Measurements from ENCODE around the gene TRMO. TPM values are rescaled to one million over a fixed set of nuclear protein-coding genes. Genes with fewer than 3 reads are reported as not detected.
"Not testable (repeated sequence)": the region's sequence is repeated elsewhere in the genome, so short reads cannot be mapped to it uniquely, and the experiment has no call there.

Gene TRMO
- total RNA-seq: 18.3 TPM

GRCh38 chr9:97921959-97922724 is at the start of gene TRMO:
Gene TRMO (minus strand): TSS chr9:97922500. CDS start chr9:97922493, 7 bp downstream.
- Histone ChIP-seq H3K4me3 (ENCODE audit: low read length in 3 of 3) (peak within 1 kb of the TSS; percentile 96 to 99 (median 98)), H3K36me3 (ENCODE audit: control insufficient read depth in 3 of 3, insufficient read depth in 3 of 3, low read length in 3 of 3) (no peaks in the 10 kb centered on the region), H3K27ac (ENCODE audit: low read depth, low read length) (peak within 1 kb of the TSS; percentile 97), H3K9me3 (ENCODE audit: control insufficient read depth in 3 of 3, low read length in 3 of 3) (no peaks in the 10 kb centered on the region), H3K9ac (ENCODE audit: low read depth in 1 of 3, low read length in 3 of 3) (peak within 1 kb of the TSS; percentile 92 to 99 (median 94)), H3K4me1 (ENCODE audit: control insufficient read depth in 3 of 3, insufficient read depth in 3 of 3, low read length in 3 of 3) (peaks cover 4 to 15% (median 6%) of the 10 kb centered on the region in 3 donors), H3K27me3 (ENCODE audit: control insufficient read depth in 3 of 3, insufficient read depth in 3 of 3, low read length in 3 of 3) (peaks cover 0 to 5% (median 3%) of the 10 kb centered on the region in 3 donors)

- peaks cover 0 to 5% (median 2%) of the 10 kb centered on the region in 3 donors for H3K27me3 ChIP-seq (ENCODE audit: control insufficient read depth in 3 of 3, insufficient read depth in 3 of 3, low read length in 3 of 3)
- H3K27ac ChIP-seq (ENCODE audit: low read depth, low read length): no peak overlapping the region
- no peaks in the 10 kb centered on the region for H3K4me1 ChIP-seq (ENCODE audit: control insufficient read depth in 3 of 3, insufficient read depth in 3 of 3, low read length in 3 of 3)
- no peaks in the 10 kb centered on the region for H3K9me3 ChIP-seq (ENCODE audit: control insufficient read depth in 3 of 3, low read length in 3 of 3)
- no peak overlapping the region for H3K4me3 ChIP-seq (ENCODE audit: low read length in 3 of 3)
- H3K9ac ChIP-seq (ENCODE audit: low read depth in 1 of 3, low read length in 3 of 3): no peak overlapping the region
- no peaks in the 10 kb centered on the region for H3K36me3 ChIP-seq (ENCODE audit: control insufficient read depth in 3 of 3, insufficient read depth in 3 of 3, low read length in 3 of 3)
Observed at GRCh38 chr9:97970165-97970564, 47.9 kb upstream of the TRMO start.

- no peaks in the 10 kb centered on the region for H3K36me3 ChIP-seq (ENCODE audit: control insufficient read depth in 3 of 3, insufficient read depth in 3 of 3, low read length in 3 of 3)
- peaks cover 0 to 5% (median 3%) of the 10 kb centered on the region in 3 donors for H3K27me3 ChIP-seq (ENCODE audit: control insufficient read depth in 3 of 3, insufficient read depth in 3 of 3, low read length in 3 of 3)
- H3K9ac ChIP-seq (ENCODE audit: low read depth in 1 of 3, low read length in 3 of 3): no peak overlapping the region
- no peaks in the 10 kb centered on the region for H3K9me3 ChIP-seq (ENCODE audit: control insufficient read depth in 3 of 3, low read length in 3 of 3)
- no peaks in the 10 kb centered on the region for H3K4me1 ChIP-seq (ENCODE audit: control insufficient read depth in 3 of 3, insufficient read depth in 3 of 3, low read length in 3 of 3)
- H3K4me3 ChIP-seq (ENCODE audit: low read length in 3 of 3): no peak overlapping the region
- H3K27ac ChIP-seq (ENCODE audit: low read depth, low read length): no peak overlapping the region
Observed at GRCh38 chr9:97969014-97969413, 46.7 kb upstream of the TRMO start.

- H3K9me3 ChIP-seq (ENCODE audit: control insufficient read depth in 3 of 3, low read length in 3 of 3): no peaks in the 10 kb centered on the region
- H3K9ac ChIP-seq (ENCODE audit: low read depth in 1 of 3, low read length in 3 of 3): no peak overlapping the region
- peaks cover 0 to 9% (median 6%) of the 10 kb centered on the region in 3 donors for H3K4me1 ChIP-seq (ENCODE audit: control insufficient read depth in 3 of 3, insufficient read depth in 3 of 3, low read length in 3 of 3)
- H3K27ac ChIP-seq (ENCODE audit: low read depth, low read length): no peak overlapping the region
- no peak overlapping the region for H3K4me3 ChIP-seq (ENCODE audit: low read length in 3 of 3)
- peaks cover 0 to 3% (median 0%) of the 10 kb centered on the region in 3 donors for H3K27me3 ChIP-seq (ENCODE audit: control insufficient read depth in 3 of 3, insufficient read depth in 3 of 3, low read length in 3 of 3)
- H3K36me3 ChIP-seq (ENCODE audit: control insufficient read depth in 3 of 3, insufficient read depth in 3 of 3, low read length in 3 of 3): no peaks in the 10 kb centered on the region
Observed at GRCh38 chr9:97966493-97966892, 44.2 kb upstream of the TRMO start.

GRCh38 chr9:97964901-97965300 is 42.6 kb upstream of the TRMO start:
- Histone ChIP-seq H3K4me1 (ENCODE audit: control insufficient read depth in 3 of 3, insufficient read depth in 3 of 3, low read length in 3 of 3) (peaks cover 0 to 9% (median 6%) of the 10 kb centered on the region in 3 donors), H3K27ac (ENCODE audit: low read depth, low read length) (no peak overlapping the region), H3K4me3 (ENCODE audit: low read length in 3 of 3) (no peak overlapping the region)

GRCh38 chr9:97963232-97963631 is 40.9 kb upstream of the TRMO start:
- no peak overlapping the region for H3K9ac ChIP-seq (ENCODE audit: low read depth in 1 of 3, low read length in 3 of 3)
- no peaks in the 10 kb centered on the region for H3K36me3 ChIP-seq (ENCODE audit: control insufficient read depth in 3 of 3, insufficient read depth in 3 of 3, low read length in 3 of 3)
- no peak overlapping the region for H3K27ac ChIP-seq (ENCODE audit: low read depth, low read length)
- H3K4me1 ChIP-seq (ENCODE audit: control insufficient read depth in 3 of 3, insufficient read depth in 3 of 3, low read length in 3 of 3): peaks cover 0 to 9% (median 6%) of the 10 kb centered on the region in 3 donors
- no peak overlapping the region for H3K4me3 ChIP-seq (ENCODE audit: low read length in 3 of 3)
- no peaks in the 10 kb centered on the region for H3K9me3 ChIP-seq (ENCODE audit: control insufficient read depth in 3 of 3, low read length in 3 of 3)
- peaks cover 0 to 3% (median 0%) of the 10 kb centered on the region in 3 donors for H3K27me3 ChIP-seq (ENCODE audit: control insufficient read depth in 3 of 3, insufficient read depth in 3 of 3, low read length in 3 of 3)

More at GRCh38 chr9:97964901-97965300, 42.6 kb upstream of the TRMO start:
- Histone ChIP-seq H3K27me3 (ENCODE audit: control insufficient read depth in 3 of 3, insufficient read depth in 3 of 3, low read length in 3 of 3) (peaks cover 0 to 3% (median 0%) of the 10 kb centered on the region in 3 donors), H3K9me3 (ENCODE audit: control insufficient read depth in 3 of 3, low read length in 3 of 3) (no peaks in the 10 kb centered on the region), H3K36me3 (ENCODE audit: control insufficient read depth in 3 of 3, insufficient read depth in 3 of 3, low read length in 3 of 3) (no peaks in the 10 kb centered on the region), H3K9ac (ENCODE audit: low read depth in 1 of 3, low read length in 3 of 3) (no peak overlapping the region)

GRCh38 chr9:97962575-97962974 is 40.3 kb upstream of the TRMO start:
- no peak overlapping the region for H3K4me3 ChIP-seq (ENCODE audit: low read length in 3 of 3)
- no peaks in the 10 kb centered on the region for H3K9me3 ChIP-seq (ENCODE audit: control insufficient read depth in 3 of 3, low read length in 3 of 3)
- no peak overlapping the region for H3K9ac ChIP-seq (ENCODE audit: low read depth in 1 of 3, low read length in 3 of 3)
- no peaks in the 10 kb centered on the region for H3K36me3 ChIP-seq (ENCODE audit: control insufficient read depth in 3 of 3, insufficient read depth in 3 of 3, low read length in 3 of 3)
- H3K27ac ChIP-seq (ENCODE audit: low read depth, low read length): no peak overlapping the region
- H3K4me1 ChIP-seq (ENCODE audit: control insufficient read depth in 3 of 3, insufficient read depth in 3 of 3, low read length in 3 of 3): peaks cover 0 to 9% (median 6%) of the 10 kb centered on the region in 3 donors
- H3K27me3 ChIP-seq (ENCODE audit: control insufficient read depth in 3 of 3, insufficient read depth in 3 of 3, low read length in 3 of 3): peaks cover 0 to 3% (median 0%) of the 10 kb centered on the region in 3 donors

GRCh38 chr9:97962136-97962535 is 39.8 kb upstream of the TRMO start:
- Histone ChIP-seq H3K9ac (ENCODE audit: low read depth in 1 of 3, low read length in 3 of 3) (peak overlapping the region in 1 of 3 donors; percentile 33), H3K27ac (ENCODE audit: low read depth, low read length) (no peak overlapping the region), H3K9me3 (ENCODE audit: control insufficient read depth in 3 of 3, low read length in 3 of 3) (no peaks in the 10 kb centered on the region), H3K4me3 (ENCODE audit: low read length in 3 of 3) (no peak overlapping the region), H3K4me1 (ENCODE audit: control insufficient read depth in 3 of 3, insufficient read depth in 3 of 3, low read length in 3 of 3) (peaks cover 0 to 9% (median 6%) of the 10 kb centered on the region in 3 donors), H3K36me3 (ENCODE audit: control insufficient read depth in 3 of 3, insufficient read depth in 3 of 3, low read length in 3 of 3) (no peaks in the 10 kb centered on the region), H3K27me3 (ENCODE audit: control insufficient read depth in 3 of 3, insufficient read depth in 3 of 3, low read length in 3 of 3) (peaks cover 0 to 3% (median 0%) of the 10 kb centered on the region in 3 donors)

- Histone ChIP-seq H3K4me1 (ENCODE audit: control insufficient read depth in 3 of 3, insufficient read depth in 3 of 3, low read length in 3 of 3) (peaks cover 0 to 9% (median 6%) of the 10 kb centered on the region in 3 donors), H3K27ac (ENCODE audit: low read depth, low read length) (no peak overlapping the region), H3K9me3 (ENCODE audit: control insufficient read depth in 3 of 3, low read length in 3 of 3) (no peaks in the 10 kb centered on the region), H3K36me3 (ENCODE audit: control insufficient read depth in 3 of 3, insufficient read depth in 3 of 3, low read length in 3 of 3) (no peaks in the 10 kb centered on the region), H3K9ac (ENCODE audit: low read depth in 1 of 3, low read length in 3 of 3) (no peak overlapping the region), H3K4me3 (ENCODE audit: low read length in 3 of 3) (no peak overlapping the region), H3K27me3 (ENCODE audit: control insufficient read depth in 3 of 3, insufficient read depth in 3 of 3, low read length in 3 of 3) (peaks cover 0 to 3% (median 0%) of the 10 kb centered on the region in 3 donors)
Observed at GRCh38 chr9:97961361-97961760, 39.1 kb upstream of the TRMO start.

GRCh38 chr9:97960678-97961328 is 38.5 kb upstream of the TRMO start:
- H3K9me3 ChIP-seq (ENCODE audit: control insufficient read depth in 3 of 3, low read length in 3 of 3); H3K9ac ChIP-seq (ENCODE audit: low read depth in 1 of 3, low read length in 3 of 3); H3K27me3 ChIP-seq (ENCODE audit: control insufficient read depth in 3 of 3, insufficient read depth in 3 of 3, low read length in 3 of 3); H3K4me1 ChIP-seq (ENCODE audit: control insufficient read depth in 3 of 3, insufficient read depth in 3 of 3, low read length in 3 of 3); H3K27ac ChIP-seq (ENCODE audit: low read depth, low read length); H3K36me3 ChIP-seq (ENCODE audit: control insufficient read depth in 3 of 3, insufficient read depth in 3 of 3, low read length in 3 of 3); H3K4me3 ChIP-seq (ENCODE audit: low read length in 3 of 3): not testable (repeated sequence)

Data from skeletal muscle tissue (tissue), 4 donors.